AG04450 (cell line): Measurements from ENCODE around the gene POU3F1. TPM values are rescaled to one million over a fixed set of nuclear protein-coding genes. Genes with fewer than 3 reads are reported as not detected.

ENCODE experiments used
- CTCF ChIA-PET: fragments of 300-600, 350-600 bp; formaldehyde crosslinking; extraction: SDS; loops from one replicate; lab custom pipeline; 2022; ENCODE audit warnings: antibody characterized with exemption, inconsistent platforms; lab: Charles Lee
- POLR2A ChIA-PET: fragments of 350-600 bp; formaldehyde crosslinking; extraction: SDS; loops from one replicate; lab custom pipeline; 2021; ENCODE audit warnings: antibody characterized with exemption, inconsistent platforms; lab: Yijun Ruan, JAX
- DNase-seq: peaks from one replicate; pipeline ENCODE4 v3.0.0-alpha.2; 2011; ENCODE audit warnings: low read depth, low spot score
- H3K27ac ChIP-seq: one replicate; pipeline ENCODE4 v1.5.1; 2012; ENCODE audit warnings: low read depth, low read length, control low read depth
- H3K27me3 ChIP-seq: one replicate; pipeline ENCODE4 v1.6.0; 2012; ENCODE audit warnings: low read length; ENCODE audit not compliant: control insufficient read depth, insufficient read depth
- H3K4me3 ChIP-seq: 2 replicates; pipeline ENCODE4 v1.5.1; 2011; ENCODE audit warnings: mild to moderate bottlenecking, low read depth, low read length, control low read depth
- H3K9me3 ChIP-seq: 2 replicates; pipeline ENCODE4 v1.5.1; 2012; ENCODE audit warnings: low read length; ENCODE audit not compliant: control insufficient read depth, insufficient read depth
- CTCF ChIP-seq: IDR thresholded peaks from 2 replicates; pipeline ENCODE4 v1.5.1; 2011; ENCODE audit warnings: low read depth, low read length, control low read depth, inconsistent platforms
- polyA plus RNA-seq: library from polyadenylated mRNA; depleted of rRNA; stranded (reverse); fragments of >200 nt; gene quantifications from 2 replicates; pipeline ENCODE4 v1.2.3, GENCODE V29; 2011

The POU3F1 gene
- polyA plus RNA-seq, 1 experiment, result not detected

GRCh38 chr1:38063616-38064015 lies 17.0 kb upstream of the POU3F1 start:
- H3K27me3 ChIP-seq, result peaks cover 14% of the 10 kb centered on the region
- ChIA-PET POLR2A (no interaction called here), CTCF (interaction anchor here (0.9 kb wide), 1 partner anchor 755 kb away, joined by 3 read pairs; no protein-coding TSS in a partner anchor)
- no peak for TF ChIP-seq CTCF
- no peak for DNase-seq
- H3K9me3 ChIP-seq, result peaks cover 3% of the 10 kb centered on the region; the same call in 1 of the 2 replicates
- no peak overlapping the region for H3K27ac ChIP-seq
- no peak overlapping the region for H3K4me3 ChIP-seq

GRCh38 chr1:38062361-38063288 lies 16.0 kb upstream of the POU3F1 start:
- ChIA-PET POLR2A (no interaction called here), CTCF (interaction anchor here (0.7 kb wide), 1 partner anchor 37 kb away, joined by 3 read pairs; no protein-coding TSS in a partner anchor)

GRCh38 chr1:38061883-38062328 lies 15.3 kb upstream of the POU3F1 start:
- Histone ChIP-seq H3K4me3 (no peak overlapping the region), H3K9me3 (peaks cover 3% of the 10 kb centered on the region; the same call in 1 of the 2 replicates), H3K27me3 (peaks cover 3% of the 10 kb centered on the region), H3K27ac (no peak overlapping the region)
- POLR2A ChIA-PET, result interaction anchor here (0.6 kb wide), 2 partner anchors 15 to 108 kb away, joined by 3 to 8 read pairs; no protein-coding TSS in a partner anchor
- DNase-seq, result no peak
- no peak for TF ChIP-seq CTCF
- CTCF ChIA-PET, result no interaction called here

More at GRCh38 chr1:38062361-38063288, 16.0 kb upstream of the POU3F1 start:
- TF ChIP-seq CTCF, result no peak
- Histone ChIP-seq H3K27ac (no peak overlapping the region), H3K27me3 (peaks cover 8% of the 10 kb centered on the region), H3K9me3 (peaks cover 3% of the 10 kb centered on the region; the same call in 1 of the 2 replicates), H3K4me3 (no peak overlapping the region)
- no peak for DNase-seq

- H3K27ac ChIP-seq, result no peak overlapping the region
- no peak overlapping the region for H3K4me3 ChIP-seq
- peaks cover 3% of the 10 kb centered on the region; the same call in 1 of the 2 replicates for H3K9me3 ChIP-seq
- TF ChIP-seq CTCF, result no peak
- peaks cover 2% of the 10 kb centered on the region for H3K27me3 ChIP-seq
- ChIA-PET CTCF (interaction anchor here (1.6 kb wide), 1 partner anchor 10 kb away, joined by 4 read pairs; no protein-coding TSS in a partner anchor), POLR2A (interaction anchor here (0.6 kb wide), 2 partner anchors 14 to 109 kb away, joined by 3 to 8 read pairs; no protein-coding TSS in a partner anchor)
- no peak for DNase-seq
Observed at GRCh38 chr1:38061290-38061689, 14.7 kb upstream of the POU3F1 start.
